Measurements from ENCODE around the gene FUT2. TPM values are rescaled to one million over a fixed set of nuclear protein-coding genes. Genes with fewer than 3 reads are reported as not detected.

The FUT2 gene
- total and polyA plus RNA-seq, 2 of the 13 experiments (the other 11 are each of a cell fraction or from before 2014, with no cell fraction given) = 0.07 TPM; not detected in 1

- peak; percentile 91 for TF ChIP-seq PAXIP1 (CRISPR knock-in tag; conservative IDR thresholded peaks at IDR 0.05)
- TF ChIP-seq ZBED4 (CRISPR knock-in tag; IDR thresholded peaks at IDR 0.05; ENCODE audit: borderline replicate concordance) = no peak
- TF ChIP-seq PPARG (CRISPR knock-in tag; conservative IDR thresholded peaks at IDR 0.05) = peak; percentile 98
- TF ChIP-seq ZNF33A (CRISPR knock-in tag; IDR thresholded peaks at IDR 0.05; ENCODE audit: borderline replicate concordance) = no peak
- peak; percentile 50 for TF ChIP-seq ZNF331 (CRISPR knock-in tag; IDR thresholded peaks at IDR 0.05)
- no peak for TF ChIP-seq KAT7 (CRISPR knock-in tag; IDR thresholded peaks at IDR 0.05; ENCODE audit: borderline replicate concordance)
- peak; percentile 34; the same call in 1 of the 2 replicates for TF ChIP-seq HMG20A (CRISPR knock-in tag; IDR thresholded peaks at IDR 0.05; ENCODE audit: borderline replicate concordance)
- peak; percentile 56 for TF ChIP-seq ELF1 (CRISPR knock-in tag; IDR thresholded peaks at IDR 0.05)
- peak; percentile 65; the same call in 1 of the 2 replicates for TF ChIP-seq ETV5 (CRISPR knock-in tag; IDR thresholded peaks at IDR 0.05; ENCODE audit: borderline replicate concordance)
- no peak for TF ChIP-seq LBX2 (CRISPR knock-in tag; IDR thresholded peaks at IDR 0.05; ENCODE audit: borderline replicate concordance)
- peak; percentile 55; the same call in 1 of the 2 replicates for TF ChIP-seq CREM (IDR thresholded peaks at IDR 0.05)
- TF ChIP-seq CREM (CRISPR knock-in tag; IDR thresholded peaks at IDR 0.05) = no peak
- no peak for TF ChIP-seq FOXA1 (IDR thresholded peaks at IDR 0.05)
- TF ChIP-seq FOXA1 (CRISPR knock-in tag; IDR thresholded peaks at IDR 0.05) = peak; percentile 39; the same call in 1 of the 2 replicates
- TF ChIP-seq HMGXB4 (CRISPR knock-in tag; IDR thresholded peaks at IDR 0.05; ENCODE audit: borderline replicate concordance in 1 of 2, low read depth in 1 of 2) = peak in 1 of 2 experiments; percentile 54; a peak in 1 of 4 replicates
- TF ChIP-seq ZNF207 (IDR thresholded peaks at IDR 0.05; ENCODE audit: borderline replicate concordance) = no peak
- no peak for TF ChIP-seq ZBTB1 (CRISPR knock-in tag; IDR thresholded peaks at IDR 0.05; ENCODE audit: borderline replicate concordance)
- peak; percentile 73 for TF ChIP-seq KAT8 (CRISPR knock-in tag; IDR thresholded peaks at IDR 0.05)
- TF ChIP-seq YEATS2 (CRISPR knock-in tag; IDR thresholded peaks at IDR 0.05; ENCODE audit: borderline replicate concordance) = 0 out of 2 replicates have a peak, but pooled peaks have one; percentile 21
Observed at GRCh38 chr19:48718711-48719231, 23.0 kb downstream of the FUT2 start (continued).
